ENCODE measurements around the gene HTR3B.
"Not testable (repeated sequence)": the region's sequence is repeated elsewhere in the genome, so short reads cannot be mapped to it uniquely, and the experiment has no call there.

The HTR3B gene

DNA sequence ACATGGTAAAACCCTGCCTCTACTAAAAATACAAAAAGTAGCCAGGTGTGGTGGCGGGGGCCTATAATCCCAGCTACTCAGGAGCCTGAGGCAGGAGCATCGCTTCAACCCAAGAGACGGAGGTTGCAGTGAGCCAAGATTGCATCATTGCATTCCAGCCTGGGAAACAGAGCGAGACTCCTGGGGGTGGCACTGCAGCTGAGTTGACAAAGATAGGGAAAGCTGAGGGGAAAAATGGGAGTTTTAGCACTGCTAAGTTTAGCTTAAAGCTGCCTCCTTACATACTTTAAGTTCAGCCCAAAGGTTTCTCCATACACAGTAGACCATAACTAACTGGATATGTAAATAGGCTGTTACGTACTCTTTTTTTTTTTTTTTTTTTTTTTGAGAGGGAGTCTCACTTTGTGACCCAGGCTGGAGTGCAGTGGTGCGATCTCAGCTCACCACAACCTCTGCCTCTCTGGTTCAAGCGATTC lies 20.2 kb upstream of the HTR3B start:
- no peak for DNase-seq (ENCODE audit: low read depth)

DNA sequence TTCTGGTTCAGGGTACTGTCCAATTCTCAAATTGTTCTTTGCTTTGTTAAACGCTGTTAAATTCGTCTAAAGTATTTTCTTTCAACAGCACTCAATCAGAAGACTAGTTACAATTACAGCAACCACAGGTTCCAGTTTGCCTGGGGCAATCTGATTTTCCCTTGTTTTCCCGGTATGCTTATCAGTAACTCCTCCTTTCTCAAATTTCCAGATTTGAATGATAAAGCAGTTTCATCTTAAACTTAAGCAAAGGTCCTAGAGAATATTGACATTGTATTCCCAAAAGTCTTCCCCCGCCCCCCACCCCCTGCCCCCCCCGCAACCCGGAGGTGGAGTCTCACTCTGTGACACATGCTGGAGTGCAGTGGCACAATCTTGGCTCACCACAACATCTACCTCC lies 18.7 kb upstream of the HTR3B start:
- no peak for DNase-seq (ENCODE audit: low read depth)

DNA sequence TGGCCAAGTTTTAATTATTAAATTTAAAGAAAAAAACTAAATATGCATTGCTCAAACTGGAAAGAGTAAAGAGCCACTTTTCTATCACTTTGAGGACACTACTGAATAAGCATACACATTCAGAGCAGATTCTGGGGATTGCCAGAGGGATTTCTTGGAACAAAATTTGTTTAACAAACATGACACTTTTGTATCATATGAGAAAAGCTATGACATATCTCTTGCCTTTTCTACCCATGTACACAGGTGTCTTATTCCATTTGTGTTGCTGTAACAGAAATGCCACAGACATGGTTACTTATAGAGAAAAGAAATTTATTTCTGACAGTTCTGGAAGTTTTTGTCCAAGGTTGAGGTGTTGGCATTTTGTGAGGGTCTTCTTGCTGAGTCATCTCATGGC lies 15.7 kb upstream of the HTR3B start:
- DNase-seq (ENCODE audit: low read depth), result no peak

DNA sequence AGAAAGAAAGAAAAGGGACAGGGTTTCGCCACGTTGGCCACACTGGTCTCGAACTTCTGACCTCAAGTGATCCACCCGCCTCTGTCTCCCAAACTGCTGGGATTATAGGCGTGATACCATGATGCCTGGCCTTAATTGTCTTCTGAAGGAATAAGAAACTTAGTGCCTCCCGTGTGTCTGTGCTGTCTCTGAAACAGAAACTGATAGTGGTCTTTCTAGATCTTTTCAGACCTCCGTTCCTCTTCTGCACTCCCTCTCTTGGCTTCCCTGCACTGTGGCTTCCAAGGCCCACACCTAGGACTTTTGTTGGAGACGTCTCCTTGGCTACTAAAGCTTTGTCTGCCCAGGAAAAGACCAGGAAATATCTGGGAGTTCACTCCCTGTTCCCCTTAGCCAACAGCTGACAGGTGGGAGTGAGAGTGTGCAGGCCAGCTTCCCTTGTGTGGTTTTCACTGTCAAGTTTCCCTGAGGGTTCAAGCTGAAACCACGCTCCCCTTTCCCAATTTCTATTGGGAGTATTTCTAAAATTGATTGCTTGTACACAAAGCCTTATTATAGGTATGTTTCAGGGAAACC lies 10.1 kb upstream of the HTR3B start:
- no peak for DNase-seq (ENCODE audit: low read depth)

DNA sequence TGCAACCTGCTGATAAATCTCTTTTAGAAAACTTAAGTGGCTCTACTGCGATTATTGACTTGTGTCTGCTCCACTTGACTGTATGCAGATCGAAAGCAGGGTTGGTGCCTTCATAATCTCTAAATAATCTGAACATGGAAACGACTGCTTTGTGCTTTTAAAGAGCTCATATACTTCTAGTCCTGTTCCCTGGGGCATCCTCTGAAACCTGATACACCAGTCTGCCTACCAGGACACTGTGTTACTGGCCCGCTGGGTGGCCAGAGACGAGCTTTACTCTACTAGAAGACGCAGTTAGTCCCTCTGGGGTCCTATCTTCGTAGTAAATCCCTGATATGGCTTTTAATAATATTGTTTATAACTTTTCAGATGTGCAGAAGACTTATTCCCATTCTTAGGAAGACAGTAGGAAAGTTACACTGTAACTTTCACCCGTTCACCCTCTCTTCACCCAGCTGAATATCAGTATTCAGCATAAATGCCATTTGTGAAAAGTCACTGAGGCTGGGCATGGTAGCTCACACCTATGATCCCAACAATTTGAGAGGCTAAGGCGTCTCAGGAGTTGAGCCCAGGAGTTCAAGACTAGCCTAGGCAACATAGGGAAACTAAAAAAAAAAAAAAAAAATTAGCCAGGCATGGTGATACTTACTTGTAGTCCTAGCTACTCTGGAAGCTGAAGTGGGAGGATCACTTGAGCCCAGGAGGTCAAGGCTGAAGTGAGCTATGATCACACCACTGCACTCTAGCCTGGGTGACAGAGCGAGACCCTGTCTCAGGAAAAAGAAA lies 9.0 kb upstream of the HTR3B start:
- DNase-seq (ENCODE audit: low read depth), result no peak

DNA sequence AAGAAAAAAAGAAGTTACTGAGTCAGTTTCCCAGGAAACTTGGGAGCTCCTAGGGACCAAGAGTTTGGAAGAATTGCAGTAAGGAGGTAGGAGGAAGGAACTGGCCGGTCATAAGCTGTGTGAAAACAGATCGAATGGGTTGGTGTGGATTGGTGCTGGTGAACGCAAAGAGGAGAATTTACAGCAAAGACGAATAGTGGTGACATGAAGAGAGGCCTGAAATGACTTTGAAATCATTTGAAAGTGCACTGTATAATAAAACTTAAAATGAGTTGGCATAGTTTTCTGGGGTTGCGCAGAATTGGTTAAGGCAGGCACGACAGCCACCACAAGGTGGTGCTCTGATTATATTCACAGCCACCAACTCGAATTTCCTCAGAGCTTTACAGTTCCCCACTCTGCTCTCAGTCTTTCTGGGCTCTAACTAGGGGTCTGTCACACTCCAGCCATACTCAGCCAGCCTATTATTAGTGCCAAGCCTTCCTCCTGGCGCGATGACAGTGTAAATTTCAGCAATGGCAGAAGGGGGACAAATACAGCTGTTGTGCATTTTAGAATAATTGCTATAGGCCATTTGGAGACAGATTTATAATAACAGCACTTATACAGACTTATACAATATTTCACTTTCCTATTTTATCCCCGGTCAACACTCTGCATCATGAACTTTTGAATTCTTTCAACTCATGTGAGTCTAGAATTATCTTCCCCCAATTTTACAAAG lies 8.3 kb upstream of the HTR3B start:
- no peak for DNase-seq (ENCODE audit: low read depth)

DNA sequence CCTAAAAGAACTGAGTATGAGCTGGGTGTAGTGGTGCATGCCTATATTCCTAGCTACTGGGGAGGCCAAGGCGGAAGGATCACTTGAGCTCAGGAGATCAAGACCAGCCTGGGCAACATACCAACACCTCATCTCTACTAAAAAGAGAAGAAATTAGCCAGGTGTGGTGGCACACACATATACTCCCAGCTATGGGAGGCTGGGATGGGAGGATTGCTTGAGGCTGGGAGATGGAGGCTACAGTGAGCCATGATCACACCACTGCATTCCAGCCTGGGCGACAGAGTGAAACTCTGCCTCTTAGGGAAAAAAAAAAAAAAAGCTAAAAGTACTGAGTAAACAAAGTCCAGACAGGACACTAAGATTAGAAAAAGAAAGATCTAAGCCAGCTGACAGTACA lies 3.5 kb upstream of the HTR3B start:
- no peak for DNase-seq (ENCODE audit: low read depth)

DNA sequence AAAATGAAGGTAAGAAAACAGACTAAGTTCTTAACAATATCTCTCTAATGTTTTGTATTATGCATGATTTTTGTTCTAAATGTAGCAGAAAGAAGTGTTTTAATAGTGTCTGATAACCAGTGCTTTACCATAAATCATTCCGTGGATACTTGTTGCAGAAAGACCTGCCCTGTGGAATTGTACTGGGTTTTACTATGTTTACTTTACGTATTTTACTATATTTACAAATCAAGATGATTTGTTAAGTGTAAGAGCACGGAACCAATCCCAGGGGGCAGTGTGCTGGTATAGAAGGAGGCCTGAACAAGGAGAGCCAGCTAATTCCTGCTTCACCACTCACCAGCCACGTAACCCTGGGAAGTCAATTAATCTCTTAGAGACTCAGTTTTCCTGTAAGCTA lies 1.4 kb downstream of the HTR3B start:
- no peak for DNase-seq (ENCODE audit: low read depth)

DNA sequence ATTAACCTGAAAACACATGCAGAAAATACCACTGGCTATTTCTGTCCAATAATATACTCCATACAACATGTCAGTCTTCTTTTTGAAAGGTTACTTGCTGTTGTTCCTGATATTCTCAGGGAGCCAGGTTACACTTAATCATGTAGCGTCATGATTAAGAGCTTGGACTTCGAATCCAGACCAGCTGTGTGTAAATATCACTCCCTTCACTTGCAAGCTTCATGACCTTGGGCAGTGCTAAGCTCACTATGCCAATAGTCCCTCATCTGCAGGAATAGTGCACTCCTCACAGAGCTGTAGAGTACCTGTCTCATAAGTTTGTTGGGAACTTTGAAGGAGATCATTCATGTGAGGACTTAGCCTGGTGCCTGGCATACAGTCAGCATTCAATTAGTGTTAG lies 1.9 kb downstream of the HTR3B start:
- DNase-seq (ENCODE audit: low read depth), result no peak

DNA sequence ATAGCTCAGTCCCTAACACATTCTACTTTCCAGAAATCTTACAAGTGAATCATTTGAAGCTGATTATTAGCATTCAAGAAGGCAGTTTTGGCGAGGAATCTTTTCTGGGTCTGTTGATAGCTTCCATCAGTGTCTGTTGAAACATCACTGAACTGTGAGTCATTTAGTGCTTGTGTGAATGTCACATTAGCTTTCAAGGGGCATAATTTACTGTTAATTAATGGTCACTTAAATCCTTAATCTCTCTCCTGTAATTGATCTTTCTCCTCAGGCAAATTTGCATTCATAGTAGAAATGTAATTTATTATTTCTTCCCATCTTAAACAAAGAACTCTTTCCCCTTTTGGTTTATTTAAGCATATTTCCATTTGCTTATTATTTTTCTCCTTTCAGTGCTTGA lies 2.6 kb downstream of the HTR3B start:
- no peak for DNase-seq (ENCODE audit: low read depth)

DNA sequence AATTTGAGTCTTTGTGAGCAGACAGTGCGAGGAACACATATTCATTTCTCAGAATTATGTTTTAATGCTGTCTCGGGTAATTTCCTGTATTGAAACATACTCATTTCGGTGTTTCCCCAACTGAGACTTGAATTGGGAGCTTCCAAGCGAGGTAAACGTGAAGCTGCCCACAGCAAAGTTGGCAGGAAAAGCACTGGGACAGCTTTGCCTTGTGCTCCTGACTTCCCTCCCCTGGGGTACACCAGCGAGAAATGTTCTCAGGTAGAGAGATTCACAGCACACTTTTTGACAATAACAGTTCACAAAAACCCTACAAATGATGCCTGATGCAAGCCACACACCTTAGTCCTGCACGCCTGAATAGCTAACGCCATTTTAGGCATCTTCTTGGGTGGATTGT lies 3.1 kb downstream of the HTR3B start:
- DNase-seq (ENCODE audit: low read depth), result no peak

DNA sequence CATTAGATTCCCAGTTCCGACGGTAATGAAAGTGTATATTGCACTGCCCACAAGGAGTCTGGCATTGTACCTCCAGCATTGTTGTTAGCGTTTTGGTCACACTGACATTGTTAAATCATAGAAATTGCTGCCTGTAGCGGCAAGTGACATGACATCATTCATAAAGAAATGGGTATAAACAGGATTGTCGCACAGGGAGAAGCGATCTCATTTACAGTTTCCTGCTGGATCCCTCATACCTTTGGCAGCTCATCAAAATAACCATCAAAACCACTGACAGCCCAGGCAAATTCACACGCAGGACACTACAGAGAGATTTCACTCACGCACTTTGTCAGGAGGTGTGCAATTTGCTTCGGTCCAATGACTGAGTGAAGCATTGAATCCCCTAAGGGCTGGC lies 3.5 kb downstream of the HTR3B start:
- no peak for DNase-seq (ENCODE audit: low read depth)

DNA sequence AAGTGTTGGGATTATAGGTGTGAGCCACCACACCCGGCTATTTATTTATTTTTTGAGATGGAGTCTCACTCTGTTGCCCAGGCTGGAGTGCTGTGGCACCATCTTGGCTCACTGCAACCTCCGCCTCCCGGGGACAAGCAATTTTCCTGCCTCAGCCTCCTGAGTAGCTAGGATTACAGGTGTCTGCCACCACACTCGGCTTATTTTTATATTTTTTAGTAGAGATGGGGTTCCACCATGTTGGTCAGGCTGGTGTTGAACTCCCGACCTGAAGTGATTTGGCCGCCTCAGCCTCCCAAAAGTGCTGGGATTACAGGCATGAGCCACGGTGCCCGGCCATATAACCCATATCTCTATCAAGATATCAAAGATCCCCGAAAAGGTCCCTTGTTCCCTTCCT lies 6.9 kb downstream of the HTR3B start:
- not testable (repeated sequence) for DNase-seq (ENCODE audit: low read depth)

DNA sequence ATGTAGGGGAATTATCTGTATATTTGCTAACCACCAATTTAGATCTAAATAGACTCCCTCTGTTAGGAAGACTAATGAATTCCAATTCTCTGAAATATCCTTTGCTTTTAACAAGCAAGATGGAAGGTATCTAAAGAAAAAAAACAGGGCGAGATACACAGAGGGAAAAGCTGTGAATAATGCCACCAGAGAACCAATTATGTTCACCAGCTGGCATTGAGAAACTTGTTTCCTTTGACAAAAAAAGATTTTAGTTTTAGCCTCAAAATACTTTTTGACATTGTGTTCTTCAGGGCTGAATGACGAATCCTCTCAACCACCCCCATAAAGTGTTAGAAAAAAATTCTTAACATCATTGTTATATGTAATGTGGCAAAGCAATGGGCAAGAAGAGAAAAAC lies 19.0 kb downstream of the HTR3B start:
- DNase-seq (ENCODE audit: low read depth), result no peak

DNA sequence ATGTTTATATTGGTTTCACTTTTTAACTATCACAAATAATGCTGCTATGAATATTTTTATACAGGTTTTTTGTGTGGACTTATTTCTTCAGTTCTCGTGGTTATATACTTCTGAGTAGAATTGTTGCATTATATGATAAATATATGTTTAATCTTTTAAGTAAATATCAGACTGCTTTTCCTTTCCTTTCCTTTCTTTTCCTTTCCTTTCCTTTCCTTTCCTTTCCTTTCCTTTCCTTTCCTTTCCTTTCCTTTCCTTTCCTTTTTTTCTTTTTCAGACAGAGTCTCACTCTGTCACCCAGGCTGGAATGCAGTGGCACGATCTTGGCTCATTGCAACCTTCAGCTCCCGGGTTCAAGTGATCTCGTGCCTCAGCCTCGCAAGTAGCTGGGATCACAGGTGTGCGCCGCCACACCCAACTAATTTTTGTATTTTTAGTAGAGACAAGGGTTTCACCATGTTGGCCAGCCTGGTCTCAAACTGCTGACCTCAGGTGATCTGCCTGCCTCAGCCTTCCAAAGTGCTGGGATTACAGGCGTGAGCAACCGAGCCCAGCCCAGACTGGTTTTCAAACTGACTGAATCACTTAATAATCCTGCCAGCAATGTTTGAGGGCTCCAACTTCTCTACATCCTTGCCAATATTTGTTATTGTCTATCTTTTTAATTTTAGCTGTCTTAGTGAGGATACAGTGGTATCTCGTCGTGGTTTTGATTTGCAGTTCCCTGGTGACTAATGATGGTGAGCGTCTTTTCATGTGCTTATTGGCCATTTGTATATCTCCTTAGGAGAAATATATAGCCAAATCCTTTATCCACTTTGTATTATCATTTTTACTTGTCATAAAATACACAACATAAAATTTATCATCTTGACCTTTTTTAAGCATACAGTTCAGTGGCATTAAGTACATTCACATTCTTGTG lies 21.9 kb downstream of the HTR3B start:
- DNase-seq (ENCODE audit: low read depth), result no peak

DNA sequence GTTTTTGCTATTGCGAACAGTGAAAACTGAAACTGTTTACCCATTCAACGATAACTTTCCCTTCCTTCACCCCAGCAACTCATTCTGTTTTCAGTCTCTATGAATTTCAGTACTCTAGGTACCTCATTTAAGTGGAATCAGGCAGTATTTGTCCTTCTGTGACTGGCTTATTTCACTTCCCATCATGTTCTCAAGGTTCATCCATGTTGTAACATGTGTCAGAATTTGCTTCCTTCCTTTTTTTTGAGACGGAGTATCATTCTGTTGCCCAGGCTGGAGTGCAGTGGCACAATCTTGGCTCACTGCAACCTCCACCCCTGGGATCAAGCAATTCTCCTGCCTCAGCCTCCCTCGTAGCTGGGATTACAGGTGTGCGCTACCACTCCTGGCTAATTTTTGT lies 23.7 kb downstream of the HTR3B start:
- no peak for DNase-seq (ENCODE audit: low read depth)

DNA sequence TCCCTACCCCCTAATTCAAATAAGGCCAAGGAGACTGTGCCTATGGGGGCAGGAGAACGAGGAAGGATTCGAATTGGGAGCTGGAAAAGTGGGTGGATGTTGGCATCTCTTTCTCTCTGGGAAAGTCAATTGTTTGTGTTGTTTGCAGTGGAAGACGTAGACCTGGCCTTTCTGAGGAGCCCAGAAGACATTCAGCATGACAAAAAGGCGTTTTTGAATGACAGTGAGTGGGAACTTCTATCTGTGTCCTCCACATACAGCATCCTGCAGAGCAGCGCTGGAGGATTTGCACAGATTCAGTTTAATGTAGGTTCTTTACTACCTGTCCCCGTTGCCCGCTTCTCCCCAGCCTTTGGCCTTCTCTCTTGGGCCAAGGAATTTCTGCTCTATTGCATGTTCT lies 28.2 kb downstream of the HTR3B start:
- no peak for DNase-seq (ENCODE audit: low read depth)

DNA sequence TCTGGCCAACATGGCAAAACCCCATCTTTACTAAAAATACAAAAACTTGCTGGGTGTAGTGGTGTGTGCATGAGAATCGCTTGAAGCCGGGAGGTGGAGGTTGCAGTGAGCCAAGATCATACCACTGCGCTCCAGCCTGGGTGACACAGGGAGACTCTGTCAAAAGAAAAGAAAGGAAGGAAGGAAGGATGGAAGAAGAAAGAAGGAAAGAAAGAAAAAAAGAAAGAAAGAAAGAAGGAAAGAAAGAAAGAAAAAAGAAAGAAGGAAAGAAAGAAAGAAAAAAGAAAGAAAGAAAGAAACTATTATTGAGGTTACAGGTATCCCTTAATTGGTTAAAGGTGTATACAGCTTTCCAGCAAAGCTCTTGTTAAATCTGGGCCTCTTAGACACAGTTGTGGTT lies 29.6 kb downstream of the HTR3B start:
- not testable (repeated sequence) for DNase-seq (ENCODE audit: low read depth)

DNA sequence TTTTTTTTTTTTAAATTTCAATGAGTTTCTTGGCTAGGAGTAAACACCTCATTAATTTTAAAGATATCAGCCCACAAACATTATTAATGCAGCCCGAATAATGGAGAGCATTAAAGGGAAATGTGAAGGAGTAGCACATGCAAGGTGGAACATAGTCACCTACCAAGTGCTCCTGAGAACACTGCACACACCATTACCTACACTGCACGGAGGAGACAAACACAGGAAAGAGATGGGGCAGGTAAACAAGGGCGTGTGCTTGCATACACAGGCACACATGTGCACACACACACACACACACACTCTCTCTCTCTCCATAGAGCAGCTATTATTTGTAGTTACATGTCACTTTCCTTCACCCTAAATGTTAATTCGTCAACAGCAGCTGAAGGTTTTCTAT lies 30.2 kb downstream of the HTR3B start:
- DNase-seq (ENCODE audit: low read depth), result no peak

DNA sequence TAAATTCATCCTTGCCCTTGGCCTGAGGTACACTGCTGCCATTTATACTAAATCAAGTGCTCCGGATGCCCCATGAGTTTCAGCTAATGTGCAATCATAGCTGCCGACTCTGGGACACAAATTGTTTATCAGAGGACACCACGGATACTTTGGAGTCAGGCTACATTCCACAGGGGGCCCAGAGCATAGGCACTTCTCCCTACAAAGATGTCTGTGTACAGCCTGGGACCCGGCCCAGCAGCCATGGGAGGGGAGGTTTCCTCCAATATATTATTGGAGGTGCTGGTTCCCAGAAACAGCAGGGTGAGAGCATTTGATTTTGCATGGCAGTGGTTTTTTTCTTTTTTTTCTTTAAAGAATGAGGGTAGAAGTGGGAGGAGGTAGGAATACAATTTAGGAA lies 31.3 kb downstream of the HTR3B start:
- no peak for DNase-seq (ENCODE audit: low read depth)

DNA sequence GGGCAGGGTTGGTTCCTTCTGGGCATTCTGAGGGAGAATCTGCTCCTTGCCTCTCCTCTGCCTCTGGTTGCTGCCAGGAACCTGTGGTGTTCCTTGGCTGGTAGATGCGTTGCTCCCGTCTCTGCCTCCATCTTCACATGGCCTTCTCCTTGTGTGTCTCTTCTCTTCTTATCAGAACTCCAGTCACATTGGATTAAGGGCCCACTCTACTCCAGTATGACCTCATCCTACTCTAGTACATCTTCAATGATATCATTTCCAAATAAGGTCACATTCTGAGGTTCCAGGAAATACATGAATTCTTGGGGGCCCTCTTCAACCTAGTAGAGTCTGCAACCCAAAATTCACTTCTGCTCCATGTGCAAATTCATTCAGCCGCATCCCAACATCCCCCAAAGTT lies 33.3 kb downstream of the HTR3B start:
- no peak for DNase-seq (ENCODE audit: low read depth)

DNA sequence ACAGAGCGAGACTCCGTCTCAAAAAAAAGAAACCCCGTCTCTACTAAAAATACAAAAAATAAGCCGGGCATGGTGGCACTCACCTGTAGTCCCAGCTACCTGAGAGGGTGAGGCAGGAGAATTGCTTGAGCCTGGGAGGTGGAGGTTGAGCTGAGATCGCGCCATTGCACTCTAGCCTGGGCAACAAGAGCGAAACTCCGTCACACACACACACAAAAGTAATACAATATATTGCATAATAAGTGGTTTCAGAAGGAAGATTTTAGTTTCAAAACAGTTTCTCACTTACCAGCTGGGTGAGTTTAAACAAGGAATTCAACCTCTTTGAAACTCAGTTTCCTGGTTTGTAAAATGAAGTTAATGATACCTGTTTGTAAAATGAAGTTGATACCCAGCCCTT lies 37.7 kb downstream of the HTR3B start:
- no peak for DNase-seq (ENCODE audit: low read depth)
